GM18505 (cell line): ENCODE results near the gene MTA2.
A peak's percentile ranks its signal among the peaks of the same experiment; 100 is the strongest.
"Not testable (repeated sequence)": the region's sequence is repeated elsewhere in the genome, so short reads cannot be mapped to it uniquely, and the experiment has no call there.

Experiments used
- ATAC-seq: cut with Tn5 transposase; IDR thresholded peaks from one replicate; pipeline ENCODE4 v1.9.1; 2021; ENCODE audit not compliant: unreplicated experiment
- POLR2A ChIP-seq: IDR thresholded peaks from 4 replicates; pipeline ENCODE4 v1.6.1; 2011; ENCODE audit warnings: borderline replicate concordance; ENCODE audit not compliant: insufficient read depth, insufficient read length; ENCODE audit errors: extremely low read depth

Gene MTA2

GRCh38 chr11:62573592-62574362, 27.9 kb downstream of the MTA2 start, which contains the start of gene EEF1G:
Gene EEF1G, minus strand, starts transcription at chr11:62573891. Its CDS starts 49 bp downstream, at chr11:62573842.
- ATAC-seq: peak; percentile 89
- peak; percentile 88 for TF ChIP-seq POLR2A

GRCh38 chr11:62573006-62573591, 28.6 kb downstream of the MTA2 start:
- ATAC-seq: no peak
- no peak for TF ChIP-seq POLR2A

- ATAC-seq: no peak
- TF ChIP-seq POLR2A: no peak
Observed at GRCh38 chr11:62572431-62572830, 29.2 kb downstream of the MTA2 start.

- not testable (repeated sequence) for ATAC-seq
Observed at GRCh38 chr11:62571493-62571892, 30.2 kb downstream of the MTA2 start.

GRCh38 chr11:62570903-62571302, 30.8 kb downstream of the MTA2 start:
- not testable (repeated sequence) for ATAC-seq

- no peak for ATAC-seq
- TF ChIP-seq POLR2A: no peak
Observed at GRCh38 chr11:62569611-62570010, 32.1 kb downstream of the MTA2 start.

GRCh38 chr11:62567018-62567633, 34.5 kb downstream of the MTA2 start:
- no peak for TF ChIP-seq POLR2A
- ATAC-seq: no peak

- no peak for TF ChIP-seq POLR2A
- ATAC-seq: no peak
Observed at GRCh38 chr11:62566247-62566646, 35.4 kb downstream of the MTA2 start.

GRCh38 chr11:62565100-62565802, 36.4 kb downstream of the MTA2 start:
- no peak for ATAC-seq

GRCh38 chr11:62561677-62562230, 39.9 kb downstream of the MTA2 start:
- ATAC-seq: not testable (repeated sequence)

More at GRCh38 chr11:62565100-62565802, 36.4 kb downstream of the MTA2 start:
- no peak for TF ChIP-seq POLR2A

GRCh38 chr11:62560566-62561103, 41.0 kb downstream of the MTA2 start:
- TF ChIP-seq POLR2A: no peak
- ATAC-seq: no peak

- not testable (repeated sequence) for ATAC-seq
Observed at GRCh38 chr11:62559626-62560025, 42.0 kb downstream of the MTA2 start.

GRCh38 chr11:62559204-62559603, 42.5 kb downstream of the MTA2 start:
- no peak for ATAC-seq
- TF ChIP-seq POLR2A: no peak
